Aorta (tissue), 5 donors: ENCODE results near the gene COMMD1. TPM values are rescaled to one million over a fixed set of nuclear protein-coding genes. Genes with fewer than 3 reads are reported as not detected.
A peak's percentile ranks its signal among the peaks of the same experiment; 100 is the strongest.

Source experiments
- ATAC-seq: fragments of 200-7000 bp; cut with Tn5 transposase; one replicate; pipeline ENCODE4 v1.9.1; 2022; ENCODE audit warnings: moderate library complexity; ENCODE audit not compliant: low FRiP score
- DNase-seq, 2 donors: peaks; one replicate each; pipeline ENCODE4 v3.0.0-alpha.2; 2020
- H3K27ac ChIP-seq, 2 donors: one replicate each; pipeline ENCODE4 v1.5.1; 2013; ENCODE audit warnings: low read length in 2 of 2, mild to moderate bottlenecking in 2 of 2, moderate library complexity in 2 of 2, control low read depth in 1 of 2, inconsistent platforms in 1 of 2, low read depth in 1 of 2
- H3K27me3 ChIP-seq, 2 donors: one replicate each; pipeline ENCODE4 v1.6.1; 2013; ENCODE audit warnings: control low read depth in 1 of 2, low read length in 1 of 2, mild to moderate bottlenecking in 1 of 2, moderate library complexity in 1 of 2; ENCODE audit not compliant: insufficient read depth in 2 of 2, control insufficient read depth in 1 of 2
- H3K36me3 ChIP-seq, 2 donors: one replicate each; pipeline ENCODE4 v1.6.1; 2013; ENCODE audit warnings: control low read depth in 1 of 2, low read length in 1 of 2, mild to moderate bottlenecking in 1 of 2; ENCODE audit not compliant: insufficient read depth in 2 of 2, control insufficient read depth in 1 of 2
- H3K4me1 ChIP-seq, 2 donors: one replicate each; pipeline ENCODE4 v1.6.1; 2013; ENCODE audit warnings: low read length in 2 of 2, control low read depth in 1 of 2, mild to moderate bottlenecking in 1 of 2, moderate library complexity in 1 of 2; ENCODE audit not compliant: insufficient read depth in 2 of 2, control insufficient read depth in 1 of 2
- H3K4me3 ChIP-seq, 2 donors: one replicate each; pipeline ENCODE4 v1.5.1; 2013; ENCODE audit warnings: low read length in 2 of 2, control low read depth in 1 of 2, mild to moderate bottlenecking in 1 of 2
- H3K9me3 ChIP-seq: one replicate; pipeline ENCODE4 v1.6.1; 2013; ENCODE audit warnings: mild to moderate bottlenecking, low read length; ENCODE audit not compliant: control insufficient read depth
- WGBS, 2 donors: extraction: QIAGEN DNeasy Blood & Tissue Kit; methylation state at CpG; one replicate each; pipeline ENCODE4 v1.1.7; 2013; 5-methylcytosine and 5-hydroxymethylcytosine counted together
- intact Hi-C, 2 donors: fragments of 100-400 bp; cut with DNase I; formaldehyde crosslinking; loops; one replicate each; pipeline versions ENCODE4 v1.14.2 to v1.15.0; 2022
- polyA plus RNA-seq, 2 donors: library from polyadenylated mRNA; stranded (reverse); fragments of 200-250 nt; gene quantifications; one replicate each; pipeline ENCODE4 v1.2.3, GENCODE V29; 2013
- total RNA-seq, 2 donors: library from RNA; stranded (reverse); fragmentation: NEBNext Ultra II Directional; extraction: Animal tissue kit (Norgen Biotek cat#: 25700); gene quantifications; one replicate each; pipeline ENCODE4 v1.2.1, GENCODE V29; 2021
- donor health status: healthy with polysubstance abuse.
- donor health status: Bipolar disorder and iron deficiency.
- donor health status: DM: no; HTN: no; CAD: no.
- donor health status: DM: no; HTN: no; CAD: no.
- donor health status: DM: yes; HTN: yes; CAD: no.

COMMD1 gene
- total and polyA plus RNA-seq, 4 donors = 38.1 to 70.2 (median 49.3) TPM

DNA sequence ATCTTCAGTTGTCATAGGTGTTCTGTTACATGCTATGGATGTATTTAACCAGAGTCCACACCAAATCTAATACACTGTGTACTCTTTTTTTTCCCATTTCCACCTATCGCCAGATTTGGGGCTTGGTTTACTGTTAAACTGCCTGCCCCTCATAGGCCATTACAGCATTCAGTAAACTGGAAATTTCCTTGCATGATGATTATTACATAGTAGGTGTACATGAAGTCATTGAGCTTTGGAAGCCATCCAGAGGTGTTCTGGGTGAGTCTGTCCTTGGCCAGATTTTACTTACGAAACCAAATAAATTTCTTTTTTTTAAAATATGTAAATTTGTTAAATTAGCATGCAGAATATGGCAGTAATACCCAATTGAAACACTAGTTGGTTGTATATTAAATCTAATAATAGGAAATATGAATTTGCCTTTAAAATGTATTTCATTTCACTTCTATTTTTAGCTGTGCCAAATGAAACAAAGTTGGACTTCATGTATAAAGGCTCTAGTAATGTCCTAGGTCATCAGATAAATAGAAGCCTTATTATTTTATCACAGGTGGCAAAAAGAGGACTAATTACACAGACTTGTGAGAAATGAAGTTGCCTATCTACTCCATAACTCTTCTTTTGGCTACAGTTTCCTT, 60.7 kb downstream of the COMMD1 start:
- intact Hi-C loops = no loop called here
- no peaks in the 10 kb centered on the region for H3K36me3 ChIP-seq
- H3K27ac ChIP-seq = no peak overlapping the region
- ATAC-seq (no peak), DNase-seq (no peak)
- H3K4me3 ChIP-seq = no peak overlapping the region
- WGBS, 2 donors = 90 to 93% methylated on average over 2 of the region's 2 CpGs
- H3K4me1 ChIP-seq = peaks cover 0 to 4% of the 10 kb centered on the region in 2 donors
- no peaks in the 10 kb centered on the region for H3K9me3 ChIP-seq
- no peaks in the 10 kb centered on the region for H3K27me3 ChIP-seq

DNA sequence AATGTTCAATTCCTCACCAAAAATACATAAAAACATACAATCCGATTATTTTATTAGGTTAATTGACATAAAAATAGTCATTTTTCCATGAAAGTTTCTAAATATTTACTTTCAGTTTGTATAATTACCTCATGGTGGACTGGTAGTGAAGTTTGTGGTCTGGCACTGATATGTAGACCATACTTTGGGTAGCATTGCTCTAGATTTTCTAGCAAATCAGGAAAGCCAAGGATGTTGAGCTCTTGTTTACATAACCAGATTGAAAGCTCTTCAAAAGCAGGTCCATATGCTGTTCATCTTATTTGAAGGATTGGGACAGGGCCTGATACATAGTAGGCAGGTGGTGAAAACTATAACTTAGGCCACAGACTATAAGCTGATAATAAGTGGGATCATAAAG, 61.8 kb downstream of the COMMD1 start:
- no peaks in the 10 kb centered on the region for H3K27me3 ChIP-seq
- peaks cover 0 to 4% of the 10 kb centered on the region in 2 donors for H3K4me1 ChIP-seq
- 29 to 39% methylated on average over 1 of the region's 1 CpG for WGBS, 2 donors
- DNase-seq = no peak
- H3K4me3 ChIP-seq = no peak overlapping the region
- no peaks in the 10 kb centered on the region for H3K9me3 ChIP-seq
- no peak for ATAC-seq
- intact Hi-C loops = no loop called here
- H3K27ac ChIP-seq = no peak overlapping the region
- no peaks in the 10 kb centered on the region for H3K36me3 ChIP-seq

DNA sequence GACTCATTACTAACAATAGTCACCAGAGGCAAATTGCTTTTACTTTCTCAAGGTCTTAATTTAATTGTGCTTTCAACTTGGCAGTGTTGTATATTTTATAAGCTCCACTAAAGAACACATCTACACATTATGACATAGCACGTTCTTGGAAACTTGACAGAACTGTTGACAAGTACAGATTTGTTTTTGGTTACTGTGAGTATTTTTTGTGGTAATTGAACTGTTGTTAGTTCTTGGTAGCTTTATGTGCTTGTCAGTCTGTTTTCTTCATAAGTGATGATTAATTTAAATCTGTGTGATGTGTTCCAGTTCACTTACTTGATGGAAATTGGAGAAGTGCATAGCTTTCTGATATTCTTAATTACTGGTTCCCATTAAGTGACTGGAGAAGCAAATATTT, 63.9 kb downstream of the COMMD1 start:
- H3K36me3 ChIP-seq = no peaks in the 10 kb centered on the region
- ATAC-seq (no peak), DNase-seq (no peak)
- intact Hi-C loops = no loop called here
- 46 to 58% methylated on average over 1 of the region's 1 CpG for WGBS, 2 donors
- H3K4me3 ChIP-seq = no peak overlapping the region
- H3K27me3 ChIP-seq = no peaks in the 10 kb centered on the region
- H3K9me3 ChIP-seq = no peaks in the 10 kb centered on the region
- peak overlapping the region in 1 of 2 donors; percentile 57 for H3K27ac ChIP-seq
- H3K4me1 ChIP-seq = peaks cover 0 to 4% of the 10 kb centered on the region in 2 donors

DNA sequence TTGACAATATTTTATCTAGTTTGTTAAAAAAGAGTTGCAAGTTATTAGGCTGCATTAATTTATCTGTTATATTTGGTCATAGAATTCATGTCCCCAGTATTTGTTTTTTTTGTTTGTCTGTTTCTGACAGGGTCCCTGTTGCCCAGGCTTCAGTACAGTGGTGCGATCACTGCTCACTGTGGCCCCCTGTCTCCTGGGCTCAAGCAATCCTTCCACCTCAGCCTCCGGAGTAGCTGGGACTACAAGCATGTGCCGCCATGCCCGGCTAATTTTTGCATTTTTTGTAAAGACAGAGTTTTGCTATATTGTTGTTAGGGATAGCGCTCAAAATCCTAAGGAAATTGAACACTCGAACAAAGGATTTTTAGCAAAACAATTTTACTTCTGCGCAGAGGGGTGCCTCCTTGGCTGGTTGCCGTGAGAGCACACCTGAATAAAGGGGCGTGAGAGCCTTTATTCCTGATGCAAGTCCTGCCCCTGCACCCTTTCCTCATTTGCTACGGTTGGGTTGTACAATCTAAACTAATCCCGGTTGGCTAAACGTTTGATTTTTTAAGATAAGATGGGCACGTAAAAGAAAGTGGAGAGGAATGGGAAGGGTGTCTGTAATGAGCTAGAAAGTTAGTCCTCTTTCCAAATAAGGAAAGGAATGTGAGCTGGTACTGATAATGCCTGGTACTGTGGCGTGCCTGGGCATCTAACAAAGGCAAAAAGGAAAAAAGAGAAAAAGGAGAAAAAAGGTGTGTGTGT, 65.5 kb downstream of the COMMD1 start:
- H3K4me1 ChIP-seq = peaks cover 0 to 4% of the 10 kb centered on the region in 2 donors
- ATAC-seq (no peak), DNase-seq (no peak)
- intact Hi-C loops = no loop called here
- no peaks in the 10 kb centered on the region for H3K36me3 ChIP-seq
- no peaks in the 10 kb centered on the region for H3K9me3 ChIP-seq
- peak overlapping the region; percentile 58 to 61 for H3K27ac ChIP-seq
- H3K4me3 ChIP-seq = peak overlapping the region; percentile 41 to 59
- WGBS, 2 donors = 7% methylated on average over 14 of the region's 14 CpGs
- no peaks in the 10 kb centered on the region for H3K27me3 ChIP-seq

DNA sequence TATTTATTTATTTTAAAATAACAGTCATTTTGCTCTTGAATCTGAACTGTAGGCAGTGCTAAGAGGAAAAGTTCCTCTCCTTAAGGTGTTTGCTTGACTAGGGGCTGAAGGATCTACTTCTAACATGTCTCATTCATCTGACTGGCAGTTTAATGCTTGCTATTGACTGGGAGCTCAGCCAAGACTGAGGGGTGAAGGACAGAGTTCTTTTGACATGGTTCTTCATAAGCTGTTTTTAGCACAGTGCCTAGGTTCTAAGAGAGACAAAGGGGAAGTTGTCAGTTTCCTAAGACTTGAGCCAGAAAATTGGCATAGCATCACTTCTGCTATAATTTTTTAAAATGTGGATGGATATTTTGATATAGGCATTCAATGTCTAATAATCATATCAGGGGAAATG, 73.0 kb downstream of the COMMD1 start:
- no peaks in the 10 kb centered on the region for H3K9me3 ChIP-seq
- ATAC-seq (peak; percentile 11), DNase-seq (peak in 1 of 2 donors; percentile 56)
- H3K27ac ChIP-seq = no peak overlapping the region
- H3K4me1 ChIP-seq = no peaks in the 10 kb centered on the region
- no peaks in the 10 kb centered on the region for H3K36me3 ChIP-seq
- intact Hi-C loops = no loop called here
- no peak overlapping the region for H3K4me3 ChIP-seq
- H3K27me3 ChIP-seq = no peaks in the 10 kb centered on the region

DNA sequence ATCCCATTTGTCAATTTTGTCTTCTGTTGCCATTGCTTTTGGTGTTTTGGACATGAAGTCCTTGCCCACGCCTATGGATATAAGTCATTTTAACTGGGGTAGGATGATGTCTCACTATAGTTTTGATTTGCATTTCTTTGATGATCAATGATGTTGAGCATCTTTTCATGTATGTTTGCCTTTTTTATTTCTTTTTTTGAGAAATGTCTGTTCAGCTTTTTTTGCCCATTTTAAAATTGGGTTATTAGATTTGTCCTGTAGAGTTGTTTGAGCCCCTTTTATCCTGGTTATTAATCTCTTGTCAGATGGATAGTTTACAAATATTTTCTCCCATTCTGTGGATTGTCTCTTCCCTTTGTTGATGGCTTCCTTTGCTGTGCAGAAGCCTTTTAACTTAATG, 75.3 kb downstream of the COMMD1 start:
- Histone ChIP-seq H3K9me3 (no peaks in the 10 kb centered on the region), H3K4me1 (no peaks in the 10 kb centered on the region), H3K4me3 (no peak overlapping the region), H3K27ac (no peak overlapping the region), H3K36me3 (no peaks in the 10 kb centered on the region), H3K27me3 (no peaks in the 10 kb centered on the region)
- DNase-seq (no peak), ATAC-seq (no peak)
- intact Hi-C loops = no loop called here
- 92 to 98% methylated on average over 1 of the region's 1 CpG for WGBS, 2 donors

DNA sequence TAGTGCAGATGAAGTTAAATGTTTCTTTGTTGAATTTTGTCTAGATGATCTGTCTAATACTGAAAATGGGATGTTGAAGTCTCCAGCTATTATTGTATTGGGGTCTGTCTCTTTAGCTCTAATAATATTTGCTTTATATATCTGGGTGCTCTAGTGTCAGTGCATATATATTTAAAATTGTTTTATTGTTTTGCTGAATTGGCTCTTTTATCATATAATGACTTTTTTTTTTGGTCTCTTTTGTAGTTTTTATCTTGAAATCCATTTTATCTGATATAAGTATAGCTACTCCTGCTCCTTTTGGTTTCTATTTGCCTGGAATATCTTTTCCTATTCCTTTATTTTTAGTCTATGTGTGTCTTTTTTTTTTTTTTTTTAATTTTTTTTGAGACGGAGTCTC, 79.2 kb downstream of the COMMD1 start:
- Histone ChIP-seq H3K36me3 (peaks cover 0 to 5% of the 10 kb centered on the region in 2 donors), H3K9me3 (peaks cover 7% of the 10 kb centered on the region), H3K27me3 (no peaks in the 10 kb centered on the region), H3K4me1 (no peaks in the 10 kb centered on the region), H3K27ac (no peak overlapping the region), H3K4me3 (no peak overlapping the region)
- ATAC-seq (no peak), DNase-seq (no peak)
- intact Hi-C loops = no loop called here
- 94 to 100% methylated on average over 1 of the region's 1 CpG for WGBS, 2 donors

DNA sequence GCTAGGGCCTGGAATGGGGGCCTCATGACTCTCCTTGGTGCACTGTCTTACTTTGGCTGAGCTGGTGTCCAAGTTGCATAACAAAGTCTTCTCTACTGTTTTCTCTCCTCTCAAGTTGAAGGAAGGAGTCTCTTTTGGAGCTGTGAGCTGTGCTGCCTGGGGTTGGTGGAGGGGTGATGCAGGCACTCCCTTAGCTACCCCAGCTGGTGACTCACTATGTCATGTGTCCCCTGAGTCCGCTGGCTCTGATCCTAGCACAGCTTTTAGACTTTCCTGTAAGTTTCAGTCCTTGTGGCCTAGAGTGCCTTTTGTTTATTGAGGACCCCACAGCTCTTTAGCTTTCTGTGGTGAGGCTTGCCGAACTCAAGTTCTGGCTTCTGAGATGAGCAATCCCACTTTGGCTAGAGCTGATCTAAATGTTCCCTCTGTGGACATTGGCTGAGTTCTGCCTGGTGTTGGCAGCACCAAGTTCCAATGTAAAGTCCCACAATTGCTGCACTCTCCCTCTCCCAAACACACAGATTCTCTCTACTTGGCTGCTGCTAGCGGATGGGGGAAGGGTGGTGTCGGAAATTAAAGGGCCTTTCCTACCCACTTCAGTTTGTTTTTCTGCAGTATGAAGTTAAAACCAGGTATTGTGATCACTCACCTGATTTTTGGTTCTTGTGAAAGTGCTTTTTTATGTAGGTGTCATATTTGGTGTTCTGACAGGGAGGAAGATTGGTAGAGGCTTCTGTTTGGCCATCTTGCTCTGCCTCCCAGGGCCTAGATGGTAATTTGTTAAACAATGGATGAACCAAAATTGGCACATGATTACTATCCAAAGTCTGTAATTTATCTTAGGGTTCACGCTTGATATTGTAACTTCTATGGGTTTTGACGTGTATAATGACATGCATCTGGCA, 83.2 kb downstream of the COMMD1 start:
- intact Hi-C loops = no loop called here
- DNase-seq (no peak), ATAC-seq (no peak)
- Histone ChIP-seq H3K27me3 (no peaks in the 10 kb centered on the region), H3K36me3 (peaks cover 0 to 5% of the 10 kb centered on the region in 2 donors), H3K9me3 (peaks cover 7% of the 10 kb centered on the region), H3K4me3 (no peak overlapping the region), H3K27ac (no peak overlapping the region), H3K4me1 (no peaks in the 10 kb centered on the region)
- 53 to 58% methylated on average over 6 of the region's 6 CpGs for WGBS, 2 donors
